T-cell (primary cell): Measurements from ENCODE around the gene LRCH1. TPM values are rescaled to one million over a fixed set of nuclear protein-coding genes. Genes with fewer than 3 reads are reported as not detected.

Experiments used
- ATAC-seq, 4 experiments: fragments of 200-7000 bp in 3 of 4; fragments of 150-1000 bp in 1 of 4; cut with Tn5 transposase; replicated peaks in 1 of 4; 1 replicate in 3 of 4; 2 replicates in 1 of 4; pipeline ENCODE4 v1.10.0; 2021; ENCODE audit warnings: moderate library complexity in 3 of 4, mild to moderate bottlenecking in 2 of 4, moderate number of reproducible peaks in 1 of 4
- CTCF ChIA-PET, 2 donors: fragments of 300-600 bp; sonication (Branson Sonifier 250); formaldehyde crosslinking; loops; one replicate each; lab custom pipeline; 2022; ENCODE audit warnings: antibody characterized with exemption in 2 of 2; lab: Charles Lee
- POLR2A ChIA-PET, 2 donors: fragments of 300-600 bp; sonication (Branson Sonifier 250); formaldehyde crosslinking; loops; one replicate each; lab custom pipeline; 2022; ENCODE audit warnings: antibody characterized with exemption in 2 of 2; lab: Charles Lee
- DNase-seq, 35 experiments: peaks; one replicate each; pipeline versions ENCODE4 v3.0.0 to v3.0.0-alpha.2; 2013 to 2023
- H3K27ac ChIP-seq: one replicate; pipeline ENCODE4 v1.5.1; 2013; ENCODE audit warnings: low read length
- H3K27me3 ChIP-seq, 2 experiments: replicated peaks in 1 of 2; 1 replicate in 1 of 2; 2 replicates in 1 of 2; pipeline versions ENCODE4 v1.6.1 to v1.7.0; 2013; ENCODE audit warnings: low read length in 1 of 2, mixed read lengths in 1 of 2; ENCODE audit not compliant: control insufficient read depth in 2 of 2, insufficient read depth in 2 of 2; ENCODE audit errors: extremely low read depth in 1 of 2
- H3K36me3 ChIP-seq, 2 donors: 1 replicate in 1 of 2; 2 replicates in 1 of 2; pipeline versions ENCODE4 v1.6.1 to v1.7.0; 2013; ENCODE audit warnings: low read length in 1 of 2; ENCODE audit not compliant: control insufficient read depth in 2 of 2, insufficient read depth in 1 of 2; ENCODE audit errors: extremely low read depth in 1 of 2
- H3K4me1 ChIP-seq, 2 experiments: 1 replicate in 1 of 2; 2 replicates in 1 of 2; pipeline versions ENCODE4 v1.6.1 to v1.7.0; 2013; ENCODE audit warnings: low read length in 2 of 2, mixed read lengths in 1 of 2; ENCODE audit not compliant: insufficient read depth in 2 of 2, control insufficient read depth in 1 of 2; ENCODE audit errors: extremely low read depth in 1 of 2
- H3K4me3 ChIP-seq, 2 donors: 1 replicate in 1 of 2; 2 replicates in 1 of 2; pipeline versions ENCODE4 v1.5.1 to v1.7.0; 2013; ENCODE audit warnings: mild to moderate bottlenecking in 2 of 2, low read length in 1 of 2, moderate library complexity in 1 of 2; ENCODE audit not compliant: control insufficient read depth in 1 of 2; ENCODE audit errors: extremely low read depth in 1 of 2
- H3K9me3 ChIP-seq: 2 replicates; pipeline ENCODE4 v1.7.0; 2013
- H3K27ac Mint-ChIP-seq, 2 donors: one replicate each; pipeline ENCODE4 v1.8.0; 2020 to 2021; ENCODE audit warnings: mild to moderate bottlenecking in 2 of 2, mixed read lengths in 2 of 2
- H3K27me3 Mint-ChIP-seq, 2 donors: one replicate each; pipeline ENCODE4 v1.8.0; 2021 to 2022; ENCODE audit warnings: mixed read lengths in 2 of 2
- H3K36me3 Mint-ChIP-seq: one replicate; pipeline ENCODE4 v1.8.0; 2021; ENCODE audit warnings: mixed read lengths
- H3K4me1 Mint-ChIP-seq, 3 donors: one replicate each; pipeline ENCODE4 v1.8.0; 2020 to 2022; ENCODE audit warnings: mixed read lengths in 3 of 3, mild to moderate bottlenecking in 1 of 3
- H3K4me3 Mint-ChIP-seq, 3 donors: one replicate each; pipeline ENCODE4 v1.8.0; 2020 to 2022; ENCODE audit warnings: mild to moderate bottlenecking in 3 of 3, mixed read lengths in 3 of 3, moderate library complexity in 3 of 3
- H3K9me3 Mint-ChIP-seq, 3 donors: one replicate each; pipeline ENCODE4 v1.8.0; 2020 to 2022; ENCODE audit warnings: mixed read lengths in 3 of 3
- WGBS: methylation state at CpG from one replicate; pipeline ENCODE4 v1.1.5; 2013; ENCODE audit warnings: missing lambda C conversion rate; ENCODE audit not compliant: insufficient coverage; 5-methylcytosine and 5-hydroxymethylcytosine counted together
- total RNA-seq, 35 experiments: library from RNA in 6 of 35; stranded (reverse) in 6 of 35; fragments of 120-200 nt in 1 of 35; gene quantifications; one replicate each; pipeline versions ENCODE4 v1.2.1 to v1.2.4 and lab custom pipeline; 2013 to 2026

LRCH1 gene
- total RNA-seq, 5 donors from 2014 or later (not counting 1 experiment from before 2014, with no cell fraction given), result 16.0 to 21.8 (median 17.9) TPM

DNA sequence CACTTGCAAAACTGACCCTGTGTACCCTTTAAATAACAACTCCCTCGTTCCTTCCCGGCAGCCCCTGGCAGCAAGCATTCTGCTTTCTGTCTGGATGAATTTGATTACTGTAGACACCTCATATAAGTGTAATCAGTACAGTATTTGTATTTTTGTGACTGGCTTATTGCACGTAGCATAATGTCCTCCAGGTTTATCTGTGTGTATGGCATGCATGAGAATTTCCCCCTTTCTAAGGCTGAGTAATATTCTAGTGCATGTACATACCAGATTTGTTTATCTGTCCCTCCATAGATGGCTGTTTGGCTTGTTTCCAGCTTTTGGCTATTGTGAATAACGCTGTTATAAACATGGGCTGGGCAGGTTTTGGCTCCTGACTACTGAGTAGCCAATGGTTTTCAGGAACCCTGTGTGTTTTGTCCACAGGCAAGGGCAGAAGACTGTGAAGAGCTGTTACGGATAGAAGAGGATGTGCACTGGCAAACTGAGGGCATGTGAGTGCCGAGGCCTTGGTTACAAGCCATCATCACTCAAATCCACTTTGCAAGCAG lies 146.0 kb downstream of the LRCH1 start:
- peaks cover 5 to 69% of the 10 kb centered on the region in 2 donors for H3K36me3 ChIP-seq

DNA sequence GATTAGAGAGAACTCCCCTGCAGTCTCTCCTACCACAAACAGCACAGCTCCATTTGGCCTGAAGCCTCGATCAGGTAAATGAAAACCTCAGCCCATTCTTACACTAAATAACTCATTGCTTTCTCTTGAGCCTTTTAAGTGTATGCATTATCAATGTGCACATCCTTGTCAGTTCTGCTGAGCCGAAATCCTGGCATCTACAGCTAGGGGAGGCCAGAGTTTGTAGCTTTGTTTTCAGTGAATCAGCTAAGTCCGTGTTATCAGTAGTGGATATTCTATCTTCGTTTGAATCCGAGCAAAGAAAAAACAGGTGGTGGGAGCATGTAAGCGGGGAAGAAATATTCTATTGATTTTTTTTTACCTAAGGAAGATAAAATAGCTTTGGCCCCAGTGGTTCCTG lies 159.6 kb downstream of the LRCH1 start:
- no peaks in the 10 kb centered on the region for H3K4me1 ChIP-seq
- Mint-ChIP-seq H3K36me3 (peaks cover 55% of the 10 kb centered on the region), H3K4me3 (no peak overlapping the region), H3K9me3 (no peaks in the 10 kb centered on the region), H3K4me1 (no peaks in the 10 kb centered on the region), H3K27ac (no peak overlapping the region), H3K27me3 (no peaks in the 10 kb centered on the region)
- ChIA-PET CTCF (no interaction called here), POLR2A (interaction anchor here in 1 of 2 donors (0.6 kb wide), 1 partner anchor 15 kb away, joined by 4 read pairs; no protein-coding TSS in a partner anchor)
- ATAC-seq, result no peak
- peaks cover 4 to 45% of the 10 kb centered on the region in 2 donors for H3K36me3 ChIP-seq
- H3K27ac ChIP-seq, result no peak overlapping the region
- H3K9me3 ChIP-seq, result no peaks in the 10 kb centered on the region
- no peaks in the 10 kb centered on the region for H3K27me3 ChIP-seq
- WGBS, result 98% methylated on average over 6 of the region's 6 CpGs
- H3K4me3 ChIP-seq, result no peak overlapping the region
- DNase-seq, result no peak

More for the DNA sequence above, 146.0 kb downstream of the LRCH1 start:
- Histone ChIP-seq H3K4me1 (no peaks in the 10 kb centered on the region), H3K9me3 (no peaks in the 10 kb centered on the region), H3K27me3 (no peaks in the 10 kb centered on the region), H3K4me3 (no peak overlapping the region), H3K27ac (no peak overlapping the region)
- ChIA-PET POLR2A (interaction anchor here in 1 of 2 donors (0.6 kb wide), 1 partner anchor 32 kb away, joined by 5 read pairs; no protein-coding TSS in a partner anchor), CTCF (no interaction called here)
- WGBS, result 100% methylated on average over 1 of the region's 6 CpGs
- H3K9me3 Mint-ChIP-seq, result no peaks in the 10 kb centered on the region
- ATAC-seq (no peak), DNase-seq (no peak)
- H3K36me3 Mint-ChIP-seq, result peaks cover 72% of the 10 kb centered on the region
- H3K4me3 Mint-ChIP-seq, result no peak overlapping the region
- H3K27ac Mint-ChIP-seq, result no peak overlapping the region
- no peaks in the 10 kb centered on the region for H3K4me1 Mint-ChIP-seq
- no peaks in the 10 kb centered on the region for H3K27me3 Mint-ChIP-seq

- ChIA-PET CTCF (no interaction called here), POLR2A (no interaction called here)
- no peaks in the 10 kb centered on the region for H3K9me3 ChIP-seq
- no peaks in the 10 kb centered on the region for H3K27me3 ChIP-seq
- no peak overlapping the region for H3K4me3 ChIP-seq
- H3K27ac Mint-ChIP-seq, result no peak overlapping the region
- ATAC-seq (no peak), DNase-seq (no peak)
- H3K9me3 Mint-ChIP-seq, result no peaks in the 10 kb centered on the region
- H3K36me3 ChIP-seq, result peaks cover 0 to 31% of the 10 kb centered on the region in 2 donors
- WGBS, result no CpG with 5 or more reads among the region's 3 CpGs
- H3K27ac ChIP-seq, result no peak overlapping the region
- no peaks in the 10 kb centered on the region for H3K27me3 Mint-ChIP-seq
- H3K4me1 Mint-ChIP-seq, result no peaks in the 10 kb centered on the region
- H3K4me3 Mint-ChIP-seq, result no peak overlapping the region
- H3K36me3 Mint-ChIP-seq, result peaks cover 38% of the 10 kb centered on the region
- no peaks in the 10 kb centered on the region for H3K4me1 ChIP-seq
Observed at GRCh38 chr13:46715363-46715762, 162.4 kb downstream of the LRCH1 start.

DNA sequence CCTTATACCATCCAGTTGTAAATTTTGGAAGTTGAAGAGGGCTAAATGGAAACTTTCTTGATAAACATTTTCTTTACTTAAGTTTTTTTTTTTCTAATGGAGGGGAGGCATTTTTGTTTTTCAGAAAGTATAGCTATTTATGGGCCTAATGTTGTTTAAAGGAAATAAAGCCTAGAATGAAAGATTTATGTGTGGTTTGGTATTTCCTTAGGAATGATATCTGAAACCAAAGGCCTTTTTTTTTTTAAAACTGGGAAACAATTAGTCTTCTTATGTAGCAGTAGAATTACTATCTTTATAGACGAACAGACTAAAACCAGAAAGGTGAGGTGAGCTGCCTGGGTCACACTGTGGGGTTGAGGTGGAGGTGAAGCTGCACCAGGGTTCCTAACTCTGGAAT lies 163.9 kb downstream of the LRCH1 start:
- Histone ChIP-seq H3K27ac (no peak overlapping the region), H3K9me3 (no peaks in the 10 kb centered on the region), H3K4me3 (no peak overlapping the region), H3K27me3 (no peaks in the 10 kb centered on the region), H3K36me3 (peaks cover 0 to 18% of the 10 kb centered on the region in 2 donors), H3K4me1 (no peaks in the 10 kb centered on the region)
- no CpG with 5 or more reads among the region's 1 CpG for WGBS
- H3K36me3 Mint-ChIP-seq, result peaks cover 28% of the 10 kb centered on the region
- no peaks in the 10 kb centered on the region for H3K4me1 Mint-ChIP-seq
- no peaks in the 10 kb centered on the region for H3K9me3 Mint-ChIP-seq
- CTCF ChIA-PET, result interaction anchor here in 1 of 2 donors (0.6 to 0.9 kb wide), 3 partner anchors 48 to 165 kb away, joined by 3 read pairs; no protein-coding TSS in a partner anchor
- no peak overlapping the region for H3K27ac Mint-ChIP-seq
- DNase-seq, result no peak
- H3K27me3 Mint-ChIP-seq, result no peaks in the 10 kb centered on the region
- H3K4me3 Mint-ChIP-seq, result no peak overlapping the region
- no peak for ATAC-seq
- POLR2A ChIA-PET, result no interaction called here

DNA sequence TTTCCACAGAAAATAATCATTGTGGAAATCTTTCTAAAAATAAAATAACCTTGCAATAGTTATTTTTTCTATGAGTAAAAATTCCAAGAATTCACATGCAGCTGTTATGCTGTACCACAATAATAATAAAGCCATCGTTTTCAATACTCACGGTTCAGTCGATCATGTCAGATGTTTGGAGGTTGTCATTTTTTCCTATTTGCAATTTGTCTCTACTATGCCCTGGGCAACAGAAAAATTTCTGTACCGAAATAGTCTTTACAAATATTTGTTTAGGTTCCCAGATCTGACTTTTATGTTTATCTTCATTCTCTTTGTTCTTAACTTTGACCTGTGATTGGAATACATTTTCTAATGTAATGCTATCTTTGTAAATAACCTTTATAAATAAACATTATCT lies 164.3 kb downstream of the LRCH1 start:
- CTCF ChIA-PET, result interaction anchor here in 1 of 2 donors (0.6 to 0.9 kb wide), 3 partner anchors 49 to 165 kb away, joined by 3 read pairs; no protein-coding TSS in a partner anchor
- Mint-ChIP-seq H3K36me3 (peaks cover 27% of the 10 kb centered on the region), H3K4me1 (no peaks in the 10 kb centered on the region), H3K9me3 (no peaks in the 10 kb centered on the region), H3K4me3 (no peak overlapping the region), H3K27me3 (no peaks in the 10 kb centered on the region), H3K27ac (no peak overlapping the region)
- H3K9me3 ChIP-seq, result no peaks in the 10 kb centered on the region
- no peak overlapping the region for H3K4me3 ChIP-seq
- no CpG with 5 or more reads among the region's 4 CpGs for WGBS
- DNase-seq (no peak), ATAC-seq (no peak)
- POLR2A ChIA-PET, result no interaction called here
- no peaks in the 10 kb centered on the region for H3K4me1 ChIP-seq
- no peak overlapping the region for H3K27ac ChIP-seq
- H3K27me3 ChIP-seq, result no peaks in the 10 kb centered on the region
- H3K36me3 ChIP-seq, result peaks cover 0 to 15% of the 10 kb centered on the region in 2 donors

- Histone ChIP-seq H3K36me3 (peaks cover 0 to 11% of the 10 kb centered on the region in 2 donors), H3K4me3 (no peak overlapping the region), H3K27me3 (no peaks in the 10 kb centered on the region), H3K27ac (no peak overlapping the region), H3K4me1 (no peaks in the 10 kb centered on the region), H3K9me3 (no peaks in the 10 kb centered on the region)
- Mint-ChIP-seq H3K9me3 (no peaks in the 10 kb centered on the region), H3K4me3 (no peak overlapping the region), H3K36me3 (peaks cover 28% of the 10 kb centered on the region), H3K27me3 (no peaks in the 10 kb centered on the region), H3K27ac (no peak overlapping the region), H3K4me1 (no peaks in the 10 kb centered on the region)
- no peak for ATAC-seq
- DNase-seq, result no peak
- ChIA-PET POLR2A (no interaction called here), CTCF (interaction anchor here (0.9 to 1.4 kb wide), 3 partner anchors 166 to 223 kb away, joined by 3 to 7 read pairs (median 4); no protein-coding TSS in a partner anchor)
- WGBS, result no CpG with 5 or more reads among the region's 2 CpGs
Observed at GRCh38 chr13:46717856-46718255, 164.9 kb downstream of the LRCH1 start.
